NCI-H82 treated with DMSO at 0.1 percent for 48 hours (cell line): Measurements from ENCODE around the gene BICD2.

Source experiments
- DNase-seq: peaks from one replicate; lab custom pipeline; 2025; ENCODE audit not compliant: unreplicated experiment; lab: John Stamatoyannopoulos, UW

Gene BICD2

GRCh38 chr9:92669890-92670708, 94.5 kb downstream of the BICD2 start, which contains the start of gene IPPK:
IPPK (minus strand) TSS chr9:92670131; CDS start chr9:92669988, 143 bp downstream.
- DNase-seq: peak; percentile 90

- DNase-seq: no peak
These were observed 95.1 kb downstream of the BICD2 start for GRCh38 chr9:92669527-92669889.

- DNase-seq: no peak
These were observed 95.7 kb downstream of the BICD2 start for GRCh38 chr9:92668746-92669526.

- DNase-seq: no peak
These were observed 97.6 kb downstream of the BICD2 start for GRCh38 chr9:92666912-92667532.

GRCh38 chr9:92666236-92666635, 98.4 kb downstream of the BICD2 start:
- DNase-seq: no peak

- no peak for DNase-seq
These were observed 98.8 kb downstream of the BICD2 start for GRCh38 chr9:92665836-92666235.

GRCh38 chr9:92664394-92665152, 100.1 kb downstream of the BICD2 start:
- no peak for DNase-seq

GRCh38 chr9:92663951-92664350, 100.7 kb downstream of the BICD2 start:
- DNase-seq: no peak

- no peak for DNase-seq
These were observed 101.5 kb downstream of the BICD2 start for GRCh38 chr9:92663126-92663525.

GRCh38 chr9:92661743-92662142, 102.9 kb downstream of the BICD2 start:
- no peak for DNase-seq
